Endodermal cell (in vitro differentiated cells): ENCODE data around the gene SMYD3. TPM values are rescaled to one million over a fixed set of nuclear protein-coding genes. Genes with fewer than 3 reads are reported as not detected.
A peak's percentile ranks its signal among the peaks of the same experiment; 100 is the strongest.

Experiments used
- DNase-seq: peaks from one replicate; pipeline ENCODE4 v3.0.0-alpha.2; 2017
- H3K27ac ChIP-seq: 2 replicates; pipeline ENCODE4 v1.5.1; 2013; ENCODE audit warnings: mild to moderate bottlenecking, low read depth, low read length, moderate library complexity
- H3K27me3 ChIP-seq: 2 replicates; pipeline ENCODE4 v1.6.1; 2013; ENCODE audit warnings: mild to moderate bottlenecking, low read length, moderate library complexity; ENCODE audit not compliant: insufficient read depth, control insufficient read depth, poor library complexity, severe bottlenecking
- H3K36me3 ChIP-seq: 2 replicates; pipeline ENCODE4 v1.7.0; 2013; ENCODE audit warnings: mild to moderate bottlenecking, low read length, moderate library complexity; ENCODE audit not compliant: control insufficient read depth, insufficient read depth
- H3K4me1 ChIP-seq: one replicate; pipeline ENCODE4 v1.7.0; 2013; ENCODE audit warnings: low read length; ENCODE audit not compliant: control insufficient read depth, insufficient read depth
- H3K4me3 ChIP-seq: 2 replicates; pipeline ENCODE4 v1.5.1; 2013; ENCODE audit warnings: mild to moderate bottlenecking, low read length, moderate library complexity
- H3K9ac ChIP-seq: 2 replicates; pipeline ENCODE4 v1.6.1; 2013; ENCODE audit warnings: mild to moderate bottlenecking, low read length, moderate library complexity; ENCODE audit not compliant: poor library complexity, severe bottlenecking; ENCODE audit errors: extremely low read depth
- H3K9me3 ChIP-seq: 2 replicates; pipeline ENCODE4 v1.6.1; 2013; ENCODE audit warnings: mild to moderate bottlenecking, low read length, moderate library complexity; ENCODE audit not compliant: control insufficient read depth
- H3K27ac Mint-ChIP-seq: 2 replicates; pipeline ENCODE4 v1.8.0; 2020; ENCODE audit warnings: mixed read lengths
- H3K27me3 Mint-ChIP-seq: 2 replicates; pipeline ENCODE4 v1.8.0; 2021; ENCODE audit warnings: mild to moderate bottlenecking, mixed read lengths; ENCODE audit not compliant: insufficient read depth
- H3K36me3 Mint-ChIP-seq: 2 replicates; pipeline ENCODE4 v1.8.0; 2020; ENCODE audit warnings: low read depth, mixed read lengths
- H3K4me1 Mint-ChIP-seq: 2 replicates; pipeline ENCODE4 v1.8.0; 2020; ENCODE audit warnings: mixed read lengths
- H3K4me3 Mint-ChIP-seq: 2 replicates; pipeline ENCODE4 v1.8.0; 2020; ENCODE audit warnings: mild to moderate bottlenecking, moderate library complexity, mixed read lengths
- H3K9me3 Mint-ChIP-seq: 2 replicates; pipeline ENCODE4 v1.8.0; 2020; ENCODE audit warnings: mild to moderate bottlenecking, mixed read lengths
- WGBS, 2 experiments: methylation state at CpG; one replicate each; pipeline versions ENCODE4 v1.1.5 to v1.1.7; 2013; ENCODE audit warnings: missing lambda C conversion rate in 2 of 2, mixed read lengths in 1 of 2; ENCODE audit not compliant: insufficient coverage in 1 of 2, insufficient read length in 1 of 2; 5-methylcytosine and 5-hydroxymethylcytosine counted together
- total RNA-seq, 2 donors: library from RNA; stranded (reverse); fragmentation: NEBNext Ultra II Directional in 1 of 2; extraction: Animal tissue kit (Norgen Biotek cat#: 25700) in 1 of 2; gene quantifications; 2 replicates in 1 of 2; 3 replicates in 1 of 2; pipeline ENCODE4 v1.2.1, GENCODE V29; 2021
- TF ChIP-seq, protein P1 (sequence below): fragments of 200-600 bp; sonication (generic); conservative IDR thresholded peaks from 2 replicates; pipeline ENCODE4 v1.5.0; 2021; ENCODE audit warnings: antibody characterized with exemption, mild to moderate bottlenecking

SMYD3 gene
- total RNA-seq, 2 donors from 2014 or later = 32.3 to 45.8 TPM

DNA sequence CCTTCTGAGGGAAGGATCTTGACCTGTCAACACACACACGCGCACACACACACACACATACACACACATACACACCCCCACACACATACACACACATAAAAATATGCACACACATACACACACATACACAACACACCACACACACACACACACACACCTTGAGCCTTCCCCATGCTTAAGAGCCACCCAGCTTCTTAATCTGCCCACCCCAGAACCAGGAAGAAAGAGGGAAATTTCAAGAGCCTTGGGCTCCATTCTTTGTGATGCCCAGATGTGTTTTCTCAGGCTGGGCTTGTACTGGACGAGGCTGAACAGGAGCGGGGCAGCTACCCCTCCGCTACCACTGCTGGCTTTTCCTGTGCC is 708.7 kb downstream of the SMYD3 start:
- no peak overlapping the region for H3K27ac Mint-ChIP-seq

GRCh38 chr1:245797592-245798348 is 709.3 kb downstream of the SMYD3 start:
- no peaks in the 10 kb centered on the region for H3K4me1 Mint-ChIP-seq
- no peaks in the 10 kb centered on the region for H3K27me3 ChIP-seq
- H3K27me3 Mint-ChIP-seq = no peaks in the 10 kb centered on the region
- H3K27ac ChIP-seq = no peak overlapping the region
- H3K4me3 ChIP-seq = no peak overlapping the region
- 79 to 100% methylated on average over 1 to 11 of the region's 14 CpGs for WGBS, 2 experiments
- no peak overlapping the region for H3K27ac Mint-ChIP-seq
- no peaks in the 10 kb centered on the region for H3K9me3 ChIP-seq
- H3K4me1 ChIP-seq = no peaks in the 10 kb centered on the region
- no peaks in the 10 kb centered on the region for H3K36me3 Mint-ChIP-seq
- H3K4me3 Mint-ChIP-seq = no peak overlapping the region
- H3K36me3 ChIP-seq = no peaks in the 10 kb centered on the region
- TF ChIP-seq, protein P1, sequence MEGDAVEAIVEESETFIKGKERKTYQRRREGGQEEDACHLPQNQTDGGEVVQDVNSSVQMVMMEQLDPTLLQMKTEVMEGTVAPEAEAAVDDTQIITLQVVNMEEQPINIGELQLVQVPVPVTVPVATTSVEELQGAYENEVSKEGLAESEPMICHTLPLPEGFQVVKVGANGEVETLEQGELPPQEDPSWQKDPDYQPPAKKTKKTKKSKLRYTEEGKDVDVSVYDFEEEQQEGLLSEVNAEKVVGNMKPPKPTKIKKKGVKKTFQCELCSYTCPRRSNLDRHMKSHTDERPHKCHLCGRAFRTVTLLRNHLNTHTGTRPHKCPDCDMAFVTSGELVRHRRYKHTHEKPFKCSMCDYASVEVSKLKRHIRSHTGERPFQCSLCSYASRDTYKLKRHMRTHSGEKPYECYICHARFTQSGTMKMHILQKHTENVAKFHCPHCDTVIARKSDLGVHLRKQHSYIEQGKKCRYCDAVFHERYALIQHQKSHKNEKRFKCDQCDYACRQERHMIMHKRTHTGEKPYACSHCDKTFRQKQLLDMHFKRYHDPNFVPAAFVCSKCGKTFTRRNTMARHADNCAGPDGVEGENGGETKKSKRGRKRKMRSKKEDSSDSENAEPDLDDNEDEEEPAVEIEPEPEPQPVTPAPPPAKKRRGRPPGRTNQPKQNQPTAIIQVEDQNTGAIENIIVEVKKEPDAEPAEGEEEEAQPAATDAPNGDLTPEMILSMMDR = peak; percentile 78
- no peaks in the 10 kb centered on the region for H3K9me3 Mint-ChIP-seq
- H3K9ac ChIP-seq = no peak overlapping the region
- peak; percentile 89 for DNase-seq

More for the DNA sequence above, 708.7 kb downstream of the SMYD3 start:
- H3K9ac ChIP-seq = no peak overlapping the region
- TF ChIP-seq, protein P1 = no peak
- H3K36me3 ChIP-seq = no peaks in the 10 kb centered on the region
- WGBS, 2 experiments = 56 to 83% methylated on average over 1 to 5 of the region's 5 CpGs
- DNase-seq = no peak
- no peaks in the 10 kb centered on the region for H3K27me3 ChIP-seq
- H3K9me3 ChIP-seq = no peaks in the 10 kb centered on the region
- H3K4me3 ChIP-seq = no peak overlapping the region
- Mint-ChIP-seq H3K4me3 (no peak overlapping the region), H3K27me3 (no peaks in the 10 kb centered on the region), H3K9me3 (no peaks in the 10 kb centered on the region), H3K4me1 (no peaks in the 10 kb centered on the region), H3K36me3 (no peaks in the 10 kb centered on the region)
- no peaks in the 10 kb centered on the region for H3K4me1 ChIP-seq
- H3K27ac ChIP-seq = no peak overlapping the region

DNA sequence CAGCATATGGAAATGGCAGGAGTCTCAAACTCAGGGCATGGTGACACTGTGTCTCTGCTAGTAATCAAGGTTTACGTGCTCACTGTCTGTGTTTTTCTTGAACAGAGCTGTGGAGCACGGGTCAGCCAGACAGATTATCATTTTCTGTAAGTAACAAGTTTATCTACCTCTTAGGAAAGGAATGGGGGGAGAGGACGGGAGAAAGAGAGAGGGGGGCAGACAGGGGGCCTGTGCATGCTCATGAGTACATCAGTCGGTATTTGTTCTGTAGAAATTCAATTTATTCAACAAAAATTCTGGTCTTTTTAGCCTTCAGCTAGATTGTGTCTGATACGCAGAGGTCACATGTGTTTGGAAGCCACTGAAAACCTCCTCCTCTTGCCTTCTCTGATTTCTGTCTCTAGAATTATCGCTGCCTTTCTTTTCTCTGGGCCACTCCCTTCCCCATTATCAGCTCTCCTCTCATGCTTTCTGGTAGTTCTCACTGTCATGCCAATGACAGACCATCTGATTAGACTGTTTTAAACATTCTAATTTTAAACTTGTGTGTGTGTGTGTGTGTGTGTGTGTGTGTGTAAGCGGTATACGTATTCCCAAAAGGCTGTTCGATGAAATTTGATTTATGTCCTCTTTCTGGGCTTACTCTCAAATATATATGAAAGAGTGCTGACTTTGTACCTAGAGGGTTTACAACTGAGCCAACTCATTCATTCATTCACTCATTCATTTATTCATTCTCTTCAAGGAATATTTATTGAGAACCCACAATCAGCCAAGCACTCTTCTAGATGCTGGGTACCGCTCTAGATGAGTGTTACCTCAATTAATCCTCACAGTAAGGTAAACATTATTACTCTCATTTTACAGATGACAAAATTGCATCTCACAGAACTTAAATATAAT is 715.4 kb downstream of the SMYD3 start:
- H3K27ac Mint-ChIP-seq = no peak overlapping the region
- H3K27ac ChIP-seq = no peak overlapping the region

More for the DNA sequence above, 715.4 kb downstream of the SMYD3 start:
- H3K4me3 Mint-ChIP-seq = no peak overlapping the region
- H3K36me3 Mint-ChIP-seq = no peaks in the 10 kb centered on the region
- no peaks in the 10 kb centered on the region for H3K9me3 ChIP-seq
- no peak for DNase-seq
- no peaks in the 10 kb centered on the region for H3K4me1 ChIP-seq
- no peak overlapping the region for H3K4me3 ChIP-seq
- H3K27me3 Mint-ChIP-seq = no peaks in the 10 kb centered on the region
- WGBS, 2 experiments = 86 to 94% methylated on average over 6 to 10 of the region's 10 CpGs
- TF ChIP-seq, protein P1 = no peak
- H3K27me3 ChIP-seq = no peaks in the 10 kb centered on the region
- H3K4me1 Mint-ChIP-seq = no peaks in the 10 kb centered on the region
- H3K9me3 Mint-ChIP-seq = no peaks in the 10 kb centered on the region
- H3K9ac ChIP-seq = no peak overlapping the region
- no peaks in the 10 kb centered on the region for H3K36me3 ChIP-seq
